Neuronal stem cell (in vitro differentiated cells): ENCODE results near the gene ZNF827.

Source experiments
- DNase-seq: peaks from one replicate; pipeline ENCODE4 v3.0.0-alpha.2; 2013; ENCODE audit warnings: low spot score
- H2AFZ ChIP-seq: one replicate; pipeline ENCODE4 v1.6.1; 2013; ENCODE audit warnings: mild to moderate bottlenecking, low read length, inconsistent platforms
- H2AK5ac ChIP-seq: 2 replicates; pipeline ENCODE4 v1.6.1; 2013; ENCODE audit warnings: low read depth, mild to moderate bottlenecking, inconsistent platforms, low read length, moderate library complexity, mixed read lengths
- H2BK120ac ChIP-seq: 2 replicates; pipeline ENCODE4 v1.6.1; 2013; ENCODE audit warnings: low read depth, mild to moderate bottlenecking, inconsistent platforms, low read length, moderate library complexity, mixed read lengths
- H2BK12ac ChIP-seq: one replicate; pipeline ENCODE4 v1.6.1; 2013; ENCODE audit warnings: low read length, inconsistent platforms
- H2BK15ac ChIP-seq: 2 replicates; pipeline ENCODE4 v1.6.1; 2013; ENCODE audit warnings: mild to moderate bottlenecking, low read length, inconsistent platforms, mixed read lengths
- H2BK5ac ChIP-seq: one replicate; pipeline ENCODE4 v1.6.1; 2013; ENCODE audit warnings: inconsistent platforms, mild to moderate bottlenecking, low read length, moderate library complexity
- H3K14ac ChIP-seq: one replicate; pipeline ENCODE4 v1.6.1; 2013; ENCODE audit warnings: low read length, inconsistent platforms
- H3K18ac ChIP-seq: 2 replicates; pipeline ENCODE4 v1.6.1; 2013; ENCODE audit warnings: low read length, inconsistent platforms
- H3K23ac ChIP-seq: 2 replicates; pipeline ENCODE4 v1.6.1; 2013; ENCODE audit warnings: low read depth, mild to moderate bottlenecking, mixed read lengths, low read length, inconsistent platforms; ENCODE audit not compliant: poor library complexity
- H3K27ac ChIP-seq: replicated peaks from 3 replicates; pipeline ENCODE4 v1.5.1; 2013; ENCODE audit warnings: low read length, inconsistent platforms
- H3K27me3 ChIP-seq, 3 experiments: 2 replicates each; pipeline ENCODE4 v1.6.1; 2013; ENCODE audit warnings: low read length in 3 of 3, mild to moderate bottlenecking in 2 of 3, inconsistent platforms in 1 of 3, low read depth in 1 of 3, mixed read lengths in 1 of 3, moderate library complexity in 1 of 3; ENCODE audit not compliant: control insufficient read depth in 3 of 3, insufficient read depth in 3 of 3
- H3K36me3 ChIP-seq, 2 donors: replicated peaks in 1 of 2; 2 replicates each; pipeline ENCODE4 v1.6.1; 2013; ENCODE audit warnings: low read length in 2 of 2; ENCODE audit not compliant: control insufficient read depth in 2 of 2, insufficient read depth in 2 of 2
- H3K4ac ChIP-seq: 2 replicates; pipeline ENCODE4 v1.6.1; 2013; ENCODE audit warnings: inconsistent platforms, mild to moderate bottlenecking, low read length, moderate library complexity
- H3K4me1 ChIP-seq, 2 donors: 1 replicate in 1 of 2; 2 replicates in 1 of 2; pipeline ENCODE4 v1.6.1; 2013; ENCODE audit warnings: low read length in 2 of 2, low read depth in 1 of 2; ENCODE audit not compliant: control insufficient read depth in 2 of 2, insufficient read depth in 1 of 2
- H3K4me2 ChIP-seq: one replicate; pipeline ENCODE4 v1.6.1; 2013; ENCODE audit warnings: mild to moderate bottlenecking, low read length, inconsistent platforms; ENCODE audit not compliant: insufficient read depth, poor library complexity, severe bottlenecking
- H3K4me3 ChIP-seq, 2 donors: 2 replicates each; pipeline ENCODE4 v1.5.1; 2013; ENCODE audit warnings: low read length in 2 of 2, mild to moderate bottlenecking in 2 of 2, inconsistent platforms in 1 of 2, moderate library complexity in 1 of 2
- H3K79me1 ChIP-seq: one replicate; pipeline ENCODE4 v1.6.1; 2013; ENCODE audit warnings: low read depth, mild to moderate bottlenecking, inconsistent platforms, low read length, moderate library complexity
- H3K9ac ChIP-seq: one replicate; pipeline ENCODE4 v1.6.1; 2013; ENCODE audit warnings: mild to moderate bottlenecking, low read depth, low read length, inconsistent platforms; ENCODE audit not compliant: poor library complexity
- H3K9me3 ChIP-seq, 2 donors: replicated peaks in 1 of 2; 2 replicates each; pipeline versions ENCODE3 to v1.6.1; 2013; ENCODE audit warnings: low read length in 2 of 2, mild to moderate bottlenecking in 2 of 2, inconsistent platforms in 1 of 2, low read depth in 1 of 2, mixed read lengths in 1 of 2, moderate library complexity in 1 of 2; ENCODE audit not compliant: control insufficient read depth in 2 of 2, insufficient read depth in 1 of 2
- H4K8ac ChIP-seq: one replicate; pipeline ENCODE4 v1.6.1; 2013; ENCODE audit warnings: low read depth, mild to moderate bottlenecking, inconsistent platforms, low read length, moderate library complexity
- H4K91ac ChIP-seq: one replicate; pipeline ENCODE4 v1.6.1; 2013; ENCODE audit warnings: low read length, low read depth, mild to moderate bottlenecking, inconsistent platforms; ENCODE audit not compliant: poor library complexity
- WGBS, 2 donors: extraction: QIAGEN DNeasy Blood & Tissue Kit; methylation state at CpG; one replicate each; pipeline ENCODE4 v1.1.7; 2013; ENCODE audit warnings: missing lambda C conversion rate in 2 of 2, mixed read lengths in 1 of 2; ENCODE audit not compliant: insufficient read length in 2 of 2, insufficient replicate concordance in 1 of 2; ENCODE audit errors: extremely low coverage in 2 of 2; 5-methylcytosine and 5-hydroxymethylcytosine counted together

The ZNF827 gene

GRCh38 chr4:145739845-145740244 is 198.8 kb downstream of the ZNF827 start:
- DNase-seq: no peak
- WGBS, 2 donors: no CpG with 5 or more reads among the region's 5 CpGs
- no peak overlapping the region for H2BK15ac ChIP-seq

GRCh38 chr4:145736241-145736831 is 202.3 kb downstream of the ZNF827 start:
- no peak overlapping the region for H3K4me3 ChIP-seq
- H3K36me3 ChIP-seq: no peaks in the 10 kb centered on the region
- no peaks in the 10 kb centered on the region for H3K27me3 ChIP-seq
- no peaks in the 10 kb centered on the region for H3K79me1 ChIP-seq
- H3K14ac ChIP-seq: no peak overlapping the region
- peak overlapping the region; percentile 16 for H2BK120ac ChIP-seq
- no peak overlapping the region for H3K4me2 ChIP-seq
- no peak overlapping the region for H2BK5ac ChIP-seq
- peaks cover 25 to 36% of the 10 kb centered on the region in 2 donors for H3K4me1 ChIP-seq
- peak overlapping the region; percentile 11 for H3K23ac ChIP-seq
- no peak overlapping the region for H3K27ac ChIP-seq
- H3K4ac ChIP-seq: peak overlapping the region; percentile 2
- no peak overlapping the region for H2BK12ac ChIP-seq
- peak overlapping the region; percentile 6 for H3K18ac ChIP-seq
- peak overlapping the region; percentile 67 for H2AK5ac ChIP-seq
- no CpG with 5 or more reads among the region's 9 CpGs for WGBS, 2 donors
- H2AFZ ChIP-seq: peak overlapping the region; percentile 24
- H3K9ac ChIP-seq: peak overlapping the region; percentile 38
- no peak overlapping the region for H4K91ac ChIP-seq
- DNase-seq: no peak
- no peak overlapping the region for H4K8ac ChIP-seq
- peak overlapping the region; percentile 50 for H2BK15ac ChIP-seq
- H3K9me3 ChIP-seq: no peaks in the 10 kb centered on the region

More at GRCh38 chr4:145739845-145740244, 198.8 kb downstream of the ZNF827 start:
- no peaks in the 10 kb centered on the region for H3K27me3 ChIP-seq
- H2BK12ac ChIP-seq: no peak overlapping the region
- no peak overlapping the region for H2AK5ac ChIP-seq
- no peak overlapping the region for H3K27ac ChIP-seq
- H2BK120ac ChIP-seq: no peak overlapping the region
- no peak overlapping the region for H2BK5ac ChIP-seq
- no peak overlapping the region for H4K91ac ChIP-seq
- no peak overlapping the region for H3K4me3 ChIP-seq
- no peak overlapping the region for H4K8ac ChIP-seq
- no peak overlapping the region for H3K4me2 ChIP-seq
- no peak overlapping the region for H3K18ac ChIP-seq
- H3K9ac ChIP-seq: no peak overlapping the region
- no peak overlapping the region for H3K23ac ChIP-seq
- H3K36me3 ChIP-seq: no peaks in the 10 kb centered on the region
- peaks cover 12 to 21% of the 10 kb centered on the region in 2 donors for H3K4me1 ChIP-seq
- no peak overlapping the region for H2AFZ ChIP-seq
- H3K4ac ChIP-seq: no peak overlapping the region
- no peaks in the 10 kb centered on the region for H3K79me1 ChIP-seq
- H3K14ac ChIP-seq: no peak overlapping the region
- no peaks in the 10 kb centered on the region for H3K9me3 ChIP-seq

GRCh38 chr4:145735827-145736226 is 202.8 kb downstream of the ZNF827 start:
- Histone ChIP-seq H3K23ac (no peak overlapping the region), H3K4ac (peak overlapping the region; percentile 2), H3K4me2 (no peak overlapping the region), H3K4me1 (peaks cover 25 to 36% of the 10 kb centered on the region in 2 donors), H3K18ac (no peak overlapping the region), H3K9ac (no peak overlapping the region), H3K27ac (no peak overlapping the region), H4K8ac (no peak overlapping the region), H2AK5ac (peak overlapping the region; percentile 67), H2BK15ac (peak overlapping the region; percentile 50), H3K14ac (no peak overlapping the region), H3K27me3 (no peaks in the 10 kb centered on the region), H3K79me1 (no peaks in the 10 kb centered on the region), H4K91ac (no peak overlapping the region), H3K36me3 (no peaks in the 10 kb centered on the region), H2AFZ (no peak overlapping the region), H3K9me3 (no peaks in the 10 kb centered on the region), H3K4me3 (no peak overlapping the region), H2BK5ac (no peak overlapping the region), H2BK120ac (peak overlapping the region; percentile 16), H2BK12ac (no peak overlapping the region)
- WGBS, 2 donors: no CpG with 5 or more reads among the region's 4 CpGs
- no peak for DNase-seq

GRCh38 chr4:145735347-145735675 is 203.3 kb downstream of the ZNF827 start:
- H2BK12ac ChIP-seq: no peak overlapping the region
- H3K9me3 ChIP-seq: no peaks in the 10 kb centered on the region
- no peak overlapping the region for H2AK5ac ChIP-seq
- H3K27me3 ChIP-seq: no peaks in the 10 kb centered on the region
- no peak overlapping the region for H3K4ac ChIP-seq
- H4K8ac ChIP-seq: no peak overlapping the region
- no peaks in the 10 kb centered on the region for H3K36me3 ChIP-seq
- no peak overlapping the region for H3K4me3 ChIP-seq
- no peak overlapping the region for H2BK120ac ChIP-seq
- H3K4me2 ChIP-seq: no peak overlapping the region
- H2BK15ac ChIP-seq: no peak overlapping the region
- H3K27ac ChIP-seq: no peak overlapping the region
- H3K23ac ChIP-seq: no peak overlapping the region
- WGBS, 2 donors: no CpG with 5 or more reads among the region's 2 CpGs
- no peak overlapping the region for H3K14ac ChIP-seq
- H3K18ac ChIP-seq: no peak overlapping the region
- H3K9ac ChIP-seq: no peak overlapping the region
- no peak overlapping the region for H4K91ac ChIP-seq
- H2BK5ac ChIP-seq: no peak overlapping the region
- no peaks in the 10 kb centered on the region for H3K79me1 ChIP-seq
- peak overlapping the region; percentile 72 for H2AFZ ChIP-seq
- peaks cover 25 to 36% of the 10 kb centered on the region in 2 donors for H3K4me1 ChIP-seq
- DNase-seq: no peak
